ENCODE measurements around the gene GIGYF1. TPM values are rescaled to one million over a fixed set of nuclear protein-coding genes. Genes with fewer than 3 reads are reported as not detected.

The GIGYF1 gene
- total and polyA plus RNA-seq, 2 of the 8 experiments (the other 6 are each of a cell fraction or from before 2014, with no cell fraction given) = 24.1 to 99.3 TPM

GRCh38 chr7:100686201-100686821, 7.7 kb downstream of the GIGYF1 start (continued):
- TF ChIP-seq CHD7 (IDR thresholded peaks at IDR 0.05; ENCODE audit: insufficient replicate concordance, low read length) = no peak
- no peak for TF ChIP-seq YY1 (IDR thresholded peaks at IDR 0.05; ENCODE audit: low read depth, low read length)
- TF ChIP-seq CREB1 (IDR thresholded peaks at IDR 0.05) = no peak

Measured in H1 (cell line).